ENCODE measurements around the gene PRKAR2B.

Gene PRKAR2B

DNA sequence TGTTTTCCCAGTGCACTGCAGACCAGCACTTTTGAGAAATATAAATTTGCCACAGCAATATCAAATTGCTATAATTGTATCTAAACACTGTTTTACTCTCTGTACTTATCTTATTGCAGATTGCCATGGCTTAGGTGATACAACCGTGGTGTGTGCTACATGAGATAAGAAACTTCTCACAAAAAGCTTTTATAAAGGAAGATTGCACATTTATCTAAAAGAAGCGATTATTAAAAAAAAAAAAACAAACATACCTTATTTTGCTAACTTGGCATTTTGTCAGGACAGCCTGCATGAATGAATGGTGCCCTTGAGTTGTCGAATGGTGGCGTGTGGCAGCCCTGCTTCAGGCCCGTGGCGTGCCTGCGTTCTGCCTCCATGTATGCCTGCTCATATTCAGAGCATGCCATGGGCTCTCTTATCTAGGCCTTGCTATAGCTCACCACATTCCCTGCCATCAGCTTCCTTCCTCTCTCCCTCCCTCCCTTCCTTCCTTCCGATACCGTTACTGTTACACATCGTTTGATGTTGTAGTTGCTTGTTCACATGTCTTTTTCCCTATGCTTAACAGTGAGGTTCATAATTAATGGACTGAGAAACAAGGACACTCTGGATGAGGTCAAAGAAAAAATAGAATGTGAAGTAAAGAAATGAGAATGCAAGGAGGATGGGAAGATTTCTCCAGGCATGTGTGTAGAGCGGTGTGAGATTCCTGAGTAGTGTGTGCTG, 34.9 kb downstream of the PRKAR2B start:
- no peak overlapping the region for H3K27ac ChIP-seq (ENCODE audit: low read depth, low read length)
- no peak overlapping the region for H2BK120ac ChIP-seq (ENCODE audit: insufficient read depth, low read length, poor library complexity)
- no peak overlapping the region for H2BK5ac ChIP-seq (ENCODE audit: low read depth, low read length, poor library complexity)
- DNase-seq = no peak
- H3K4me1 ChIP-seq (ENCODE audit: control insufficient read depth in 1 of 2, insufficient read depth in 2 of 2, low read length in 2 of 2) = peaks cover 4 to 5% of the 10 kb centered on the region in 2 experiments
- no peak overlapping the region for H4K91ac ChIP-seq (ENCODE audit: low read depth, low read length)
- H3K4me3 ChIP-seq (ENCODE audit: low read depth, low read length) = no peak overlapping the region
- H3K4me2 ChIP-seq (ENCODE audit: low read length) = no peak overlapping the region
- no peaks in the 10 kb centered on the region for H3K36me3 ChIP-seq (ENCODE audit: control insufficient read depth in 1 of 2, insufficient read depth in 2 of 2, low read length in 2 of 2)
- no peaks in the 10 kb centered on the region for H3K9me3 ChIP-seq (ENCODE audit: insufficient read depth, low read depth, low read length)
- H3K9ac ChIP-seq (ENCODE audit: low read length) = no peak overlapping the region
- peaks cover 2% of the 10 kb centered on the region for H3K79me1 ChIP-seq (ENCODE audit: low read length)
- no peak overlapping the region for H3K23ac ChIP-seq (ENCODE audit: low read length)
- H4K12ac ChIP-seq (ENCODE audit: low read depth, low read length) = no peak overlapping the region
- H3K14ac ChIP-seq (ENCODE audit: low read length) = no peak overlapping the region
- H3K18ac ChIP-seq (ENCODE audit: low read length) = no peak overlapping the region
- H2AFZ ChIP-seq (ENCODE audit: insufficient read depth, low read length, poor library complexity) = no peak overlapping the region
- no peak overlapping the region for H2BK12ac ChIP-seq (ENCODE audit: low read length)
- H4K8ac ChIP-seq (ENCODE audit: low read depth, low read length) = no peak overlapping the region
- H3K4ac ChIP-seq (ENCODE audit: low read depth, low read length) = no peak overlapping the region
- WGBS (ENCODE audit: extremely low coverage, insufficient coverage, insufficient read length) = no CpG with 5 or more reads among the region's 11 CpGs
- no peaks in the 10 kb centered on the region for H3K79me2 ChIP-seq (ENCODE audit: control insufficient read depth, insufficient read depth, low read length, poor library complexity)
- H2AK5ac ChIP-seq (ENCODE audit: low read length) = no peak overlapping the region
- no peaks in the 10 kb centered on the region for H3K27me3 ChIP-seq (ENCODE audit: insufficient read depth, low read length)

DNA sequence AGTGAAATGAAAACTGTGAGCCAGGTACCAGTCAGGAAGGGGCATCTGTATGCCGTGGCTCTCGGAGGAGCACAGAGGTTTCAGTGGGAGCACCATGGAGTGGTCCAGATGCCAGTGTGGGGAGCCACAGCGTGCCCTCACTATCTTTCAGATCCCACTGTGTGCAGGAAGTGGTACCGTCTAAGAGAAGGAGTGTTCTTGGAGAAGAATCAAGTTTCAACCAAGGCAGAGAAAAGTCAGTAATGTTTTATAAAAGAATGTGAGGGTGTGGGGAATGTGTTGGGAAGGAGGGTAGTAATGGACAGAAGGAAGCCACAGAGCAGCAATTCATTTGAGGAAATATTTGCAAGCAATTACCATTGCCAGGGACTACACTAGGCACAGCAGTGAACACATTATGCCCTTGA, 35.6 kb downstream of the PRKAR2B start:
- no peak for DNase-seq
- WGBS (ENCODE audit: extremely low coverage, insufficient coverage, insufficient read length) = no CpG with 5 or more reads among the region's 4 CpGs
- no peak overlapping the region for H3K4me3 ChIP-seq (ENCODE audit: low read depth, low read length)
- no peak overlapping the region for H3K9ac ChIP-seq (ENCODE audit: low read length)
- no peak overlapping the region for H3K18ac ChIP-seq (ENCODE audit: low read length)
- no peak overlapping the region for H4K12ac ChIP-seq (ENCODE audit: low read depth, low read length)
- H3K79me1 ChIP-seq (ENCODE audit: low read length) = peaks cover 2% of the 10 kb centered on the region
- no peak overlapping the region for H2AK5ac ChIP-seq (ENCODE audit: low read length)
- H4K8ac ChIP-seq (ENCODE audit: low read depth, low read length) = no peak overlapping the region
- H3K14ac ChIP-seq (ENCODE audit: low read length) = no peak overlapping the region
- no peak overlapping the region for H2BK5ac ChIP-seq (ENCODE audit: low read depth, low read length, poor library complexity)
- H3K36me3 ChIP-seq (ENCODE audit: control insufficient read depth in 1 of 2, insufficient read depth in 2 of 2, low read length in 2 of 2) = no peaks in the 10 kb centered on the region
- H3K23ac ChIP-seq (ENCODE audit: low read length) = no peak overlapping the region
- H3K9me3 ChIP-seq (ENCODE audit: insufficient read depth, low read depth, low read length) = no peaks in the 10 kb centered on the region
- H3K27ac ChIP-seq (ENCODE audit: low read depth, low read length) = no peak overlapping the region
- no peak overlapping the region for H2BK120ac ChIP-seq (ENCODE audit: insufficient read depth, low read length, poor library complexity)
- H3K4me1 ChIP-seq (ENCODE audit: control insufficient read depth in 1 of 2, insufficient read depth in 2 of 2, low read length in 2 of 2) = peaks cover 4 to 5% of the 10 kb centered on the region in 2 experiments
- peak overlapping the region; percentile 30 for H2BK12ac ChIP-seq (ENCODE audit: low read length)
- H3K27me3 ChIP-seq (ENCODE audit: insufficient read depth, low read length) = no peaks in the 10 kb centered on the region
- H3K4ac ChIP-seq (ENCODE audit: low read depth, low read length) = no peak overlapping the region
- no peak overlapping the region for H2AFZ ChIP-seq (ENCODE audit: insufficient read depth, low read length, poor library complexity)
- H4K91ac ChIP-seq (ENCODE audit: low read depth, low read length) = no peak overlapping the region
- no peaks in the 10 kb centered on the region for H3K79me2 ChIP-seq (ENCODE audit: control insufficient read depth, insufficient read depth, low read length, poor library complexity)
- H3K4me2 ChIP-seq (ENCODE audit: low read length) = no peak overlapping the region

DNA sequence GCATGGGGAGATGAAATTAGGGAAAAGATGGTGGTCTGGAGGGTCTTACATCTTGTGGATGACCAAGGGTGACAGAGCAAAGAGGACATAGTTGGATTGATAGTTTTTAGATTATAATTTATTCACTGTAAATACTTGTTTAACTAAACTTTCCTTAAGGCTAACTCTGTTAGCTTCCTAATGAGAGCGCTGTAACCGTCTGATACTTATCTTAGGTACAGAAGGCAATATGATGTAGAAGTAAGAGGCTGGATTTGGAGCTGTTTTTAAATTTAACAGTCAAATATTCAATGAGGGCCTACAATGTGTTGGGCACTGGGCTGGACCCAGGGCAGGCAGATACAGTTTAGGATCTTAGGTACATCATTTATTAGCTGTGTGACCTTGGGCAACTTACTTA, 36.0 kb downstream of the PRKAR2B start:
- H3K14ac ChIP-seq (ENCODE audit: low read length) = no peak overlapping the region
- H3K79me1 ChIP-seq (ENCODE audit: low read length) = peaks cover 2% of the 10 kb centered on the region
- no peak overlapping the region for H2BK120ac ChIP-seq (ENCODE audit: insufficient read depth, low read length, poor library complexity)
- H2AK5ac ChIP-seq (ENCODE audit: low read length) = no peak overlapping the region
- no peak overlapping the region for H3K4ac ChIP-seq (ENCODE audit: low read depth, low read length)
- no peaks in the 10 kb centered on the region for H3K27me3 ChIP-seq (ENCODE audit: insufficient read depth, low read length)
- no CpG with 5 or more reads among the region's 2 CpGs for WGBS (ENCODE audit: extremely low coverage, insufficient coverage, insufficient read length)
- no peak overlapping the region for H4K8ac ChIP-seq (ENCODE audit: low read depth, low read length)
- H2BK12ac ChIP-seq (ENCODE audit: low read length) = no peak overlapping the region
- no peak overlapping the region for H3K18ac ChIP-seq (ENCODE audit: low read length)
- no peaks in the 10 kb centered on the region for H3K9me3 ChIP-seq (ENCODE audit: insufficient read depth, low read depth, low read length)
- H3K79me2 ChIP-seq (ENCODE audit: control insufficient read depth, insufficient read depth, low read length, poor library complexity) = no peaks in the 10 kb centered on the region
- no peak overlapping the region for H3K4me3 ChIP-seq (ENCODE audit: low read depth, low read length)
- H3K27ac ChIP-seq (ENCODE audit: low read depth, low read length) = no peak overlapping the region
- H4K12ac ChIP-seq (ENCODE audit: low read depth, low read length) = no peak overlapping the region
- no peak overlapping the region for H3K23ac ChIP-seq (ENCODE audit: low read length)
- H3K9ac ChIP-seq (ENCODE audit: low read length) = no peak overlapping the region
- no peak overlapping the region for H4K91ac ChIP-seq (ENCODE audit: low read depth, low read length)
- no peaks in the 10 kb centered on the region for H3K36me3 ChIP-seq (ENCODE audit: control insufficient read depth in 1 of 2, insufficient read depth in 2 of 2, low read length in 2 of 2)
- no peak overlapping the region for H2BK5ac ChIP-seq (ENCODE audit: low read depth, low read length, poor library complexity)
- H3K4me2 ChIP-seq (ENCODE audit: low read length) = no peak overlapping the region
- H2AFZ ChIP-seq (ENCODE audit: insufficient read depth, low read length, poor library complexity) = no peak overlapping the region
- no peak for DNase-seq
- peaks cover 4 to 5% of the 10 kb centered on the region in 2 experiments for H3K4me1 ChIP-seq (ENCODE audit: control insufficient read depth in 1 of 2, insufficient read depth in 2 of 2, low read length in 2 of 2)

DNA sequence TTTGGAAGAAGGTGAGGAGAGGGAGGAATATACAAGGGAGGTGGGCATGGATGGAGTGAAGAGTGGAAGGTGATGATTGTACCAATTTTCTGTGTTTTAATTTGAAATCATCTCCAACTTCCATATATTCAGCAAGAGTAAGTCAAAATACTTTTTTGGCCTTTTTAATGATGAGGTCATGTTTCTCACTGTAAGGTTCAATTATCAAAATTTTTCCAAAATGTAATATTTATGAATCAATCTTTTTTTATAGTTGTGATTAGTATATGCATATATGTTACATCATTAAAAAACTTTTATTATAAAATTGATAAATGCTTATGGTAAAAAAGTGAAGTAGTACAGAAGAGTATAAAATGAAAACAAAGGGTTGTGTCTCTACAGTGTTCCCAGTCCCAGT, 40.7 kb downstream of the PRKAR2B start:
- Histone ChIP-seq H3K9me3 (ENCODE audit: insufficient read depth, low read depth, low read length) (no peaks in the 10 kb centered on the region), H3K18ac (ENCODE audit: low read length) (no peak overlapping the region), H2BK120ac (ENCODE audit: insufficient read depth, low read length, poor library complexity) (no peak overlapping the region), H4K91ac (ENCODE audit: low read depth, low read length) (no peak overlapping the region), H3K79me2 (ENCODE audit: control insufficient read depth, insufficient read depth, low read length, poor library complexity) (no peaks in the 10 kb centered on the region), H3K36me3 (ENCODE audit: control insufficient read depth in 1 of 2, insufficient read depth in 2 of 2, low read length in 2 of 2) (no peaks in the 10 kb centered on the region), H2AFZ (ENCODE audit: insufficient read depth, low read length, poor library complexity) (no peak overlapping the region), H2BK5ac (ENCODE audit: low read depth, low read length, poor library complexity) (no peak overlapping the region), H4K8ac (ENCODE audit: low read depth, low read length) (no peak overlapping the region), H3K4me3 (ENCODE audit: low read depth, low read length) (no peak overlapping the region), H2AK5ac (ENCODE audit: low read length) (no peak overlapping the region), H4K12ac (ENCODE audit: low read depth, low read length) (no peak overlapping the region), H3K23ac (ENCODE audit: low read length) (no peak overlapping the region), H3K4me1 (ENCODE audit: control insufficient read depth in 1 of 2, insufficient read depth in 2 of 2, low read length in 2 of 2) (peaks cover 0 to 1% of the 10 kb centered on the region in 2 experiments), H3K4ac (ENCODE audit: low read depth, low read length) (no peak overlapping the region), H3K27me3 (ENCODE audit: insufficient read depth, low read length) (no peaks in the 10 kb centered on the region), H3K14ac (ENCODE audit: low read length) (no peak overlapping the region), H2BK12ac (ENCODE audit: low read length) (no peak overlapping the region), H3K27ac (ENCODE audit: low read depth, low read length) (no peak overlapping the region), H3K4me2 (ENCODE audit: low read length) (no peak overlapping the region), H3K79me1 (ENCODE audit: low read length) (no peaks in the 10 kb centered on the region), H3K9ac (ENCODE audit: low read length) (no peak overlapping the region)
- no peak for DNase-seq
